ENCODE data around the gene TAS2R41.

TAS2R41 gene, protein sequence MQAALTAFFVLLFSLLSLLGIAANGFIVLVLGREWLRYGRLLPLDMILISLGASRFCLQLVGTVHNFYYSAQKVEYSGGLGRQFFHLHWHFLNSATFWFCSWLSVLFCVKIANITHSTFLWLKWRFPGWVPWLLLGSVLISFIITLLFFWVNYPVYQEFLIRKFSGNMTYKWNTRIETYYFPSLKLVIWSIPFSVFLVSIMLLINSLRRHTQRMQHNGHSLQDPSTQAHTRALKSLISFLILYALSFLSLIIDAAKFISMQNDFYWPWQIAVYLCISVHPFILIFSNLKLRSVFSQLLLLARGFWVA

GRCh38 chr7:143477501-143478150, at the start of gene TAS2R41:
Gene TAS2R41, plus strand, starts transcription at chr7:143477873. Its CDS starts 0 bp downstream, at chr7:143477873.
- no peak for DNase-seq

GRCh38 chr7:143429770-143430698, 47.6 kb upstream of the TAS2R41 start:
- DNase-seq = no peak

DNA sequence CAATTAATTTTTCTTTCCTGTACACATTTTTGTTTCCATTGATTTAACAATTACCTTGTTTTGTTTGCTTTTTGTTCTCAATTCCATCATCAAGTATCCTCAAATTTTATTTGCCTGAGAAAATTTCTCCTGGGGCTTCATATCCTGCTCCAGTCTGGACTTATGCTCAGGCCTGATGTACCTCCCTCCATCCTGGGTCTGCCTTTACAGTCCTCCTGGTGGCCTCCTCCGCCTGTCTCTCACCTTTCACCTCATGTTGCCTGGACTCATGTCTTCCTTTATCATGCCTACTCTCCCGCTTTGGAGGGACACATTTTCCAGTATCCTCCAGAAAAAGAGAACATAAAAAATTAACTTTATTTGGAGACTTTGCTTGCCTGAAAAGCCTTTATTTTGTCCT, 46.6 kb upstream of the TAS2R41 start:
- no peak for DNase-seq

DNA sequence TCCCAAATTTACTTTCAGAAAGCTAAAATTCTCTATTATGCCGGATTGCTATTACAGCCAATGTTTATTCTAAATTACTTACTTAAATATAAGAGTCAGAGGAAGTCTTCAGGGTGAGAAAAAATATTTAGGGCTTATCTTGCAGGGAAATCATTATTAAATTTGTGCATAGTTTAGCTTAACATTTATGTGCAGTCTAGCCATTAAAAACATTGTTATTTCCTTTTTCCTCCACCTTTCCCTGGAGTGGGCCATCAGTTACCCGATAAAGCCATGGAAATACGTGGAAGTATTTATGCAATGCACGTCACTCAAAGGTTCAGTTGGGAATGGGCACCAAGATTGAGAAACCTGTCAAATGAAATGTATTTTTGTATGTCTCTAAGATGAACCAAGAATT, 43.9 kb upstream of the TAS2R41 start:
- DNase-seq = no peak

- DNase-seq = no peak
These were observed 43.0 kb upstream of the TAS2R41 start for GRCh38 chr7:143434660-143435059.

DNA sequence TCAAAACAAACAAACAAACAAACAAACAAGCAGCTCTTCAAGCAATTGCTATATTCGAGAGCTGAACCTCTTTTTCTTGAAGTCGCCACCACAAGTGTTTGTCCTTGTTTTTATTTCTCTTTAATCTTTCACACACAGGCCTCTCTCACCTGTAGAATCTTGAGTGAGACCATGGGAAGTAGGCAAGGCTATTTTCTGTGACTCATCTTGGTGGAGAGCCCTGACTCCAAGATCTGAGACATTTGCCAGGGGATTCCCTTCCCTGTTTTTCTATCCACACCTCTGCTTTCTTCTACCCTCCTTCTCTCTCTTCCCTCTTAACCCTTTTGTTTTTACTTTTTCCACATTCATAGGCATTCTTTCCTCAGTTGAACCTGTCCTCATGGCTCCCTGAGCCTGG, 42.4 kb upstream of the TAS2R41 start:
- DNase-seq = no peak

- DNase-seq = no peak
These were observed 41.2 kb upstream of the TAS2R41 start for GRCh38 chr7:143436325-143436946.

DNA sequence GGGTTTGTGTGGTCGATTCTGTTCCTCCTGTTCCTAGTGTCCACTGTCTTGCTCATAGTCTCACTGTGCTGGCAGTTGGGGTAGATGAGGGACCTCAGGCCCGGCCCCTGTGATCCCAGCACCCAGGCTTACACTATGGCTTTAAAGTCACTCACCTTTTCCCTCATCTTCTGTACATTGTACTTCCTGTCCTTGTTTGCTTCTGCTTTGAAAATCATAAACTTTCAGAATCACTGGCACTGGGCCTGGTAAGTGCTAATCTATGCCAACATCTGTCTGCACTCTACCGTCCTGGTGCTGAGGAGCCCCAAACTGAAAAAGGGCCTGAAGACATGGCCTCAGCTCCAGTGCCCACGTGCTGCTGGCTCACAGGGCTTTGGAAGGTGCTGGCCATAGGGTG, 40.1 kb upstream of the TAS2R41 start:
- no peak for DNase-seq

GRCh38 chr7:143439866-143440265, 37.8 kb upstream of the TAS2R41 start:
- DNase-seq = no peak

DNA sequence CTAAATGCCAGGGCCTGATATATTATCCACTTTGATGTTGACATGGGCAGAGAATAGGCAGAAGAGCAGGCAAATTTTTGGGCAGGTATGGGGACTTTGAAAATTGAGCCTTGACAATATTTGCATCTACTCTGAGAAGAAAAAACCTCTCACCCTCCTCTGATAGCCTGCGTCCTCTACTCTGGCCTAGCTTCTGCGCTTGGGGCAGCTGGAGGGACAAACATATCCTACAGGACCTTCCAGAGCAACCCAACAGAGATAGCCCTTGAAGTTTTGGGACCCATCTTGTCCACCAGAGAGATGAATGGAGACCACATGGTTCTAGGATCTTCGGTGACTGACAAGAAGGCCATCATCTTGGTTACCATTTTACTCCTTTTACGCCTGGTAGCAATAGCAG, 34.5 kb upstream of the TAS2R41 start, which contains the start of gene TAS2R60:
Gene TAS2R60, plus strand, starts transcription at position 301 of the 400 bp plus-strand sequence. Its CDS starts 0 bp downstream, at position 301.
- no peak for DNase-seq

GRCh38 chr7:143444063-143444782, 33.5 kb upstream of the TAS2R41 start:
- no peak for DNase-seq

- no peak for DNase-seq
These were observed 32.9 kb upstream of the TAS2R41 start for GRCh38 chr7:143444785-143445184.

DNA sequence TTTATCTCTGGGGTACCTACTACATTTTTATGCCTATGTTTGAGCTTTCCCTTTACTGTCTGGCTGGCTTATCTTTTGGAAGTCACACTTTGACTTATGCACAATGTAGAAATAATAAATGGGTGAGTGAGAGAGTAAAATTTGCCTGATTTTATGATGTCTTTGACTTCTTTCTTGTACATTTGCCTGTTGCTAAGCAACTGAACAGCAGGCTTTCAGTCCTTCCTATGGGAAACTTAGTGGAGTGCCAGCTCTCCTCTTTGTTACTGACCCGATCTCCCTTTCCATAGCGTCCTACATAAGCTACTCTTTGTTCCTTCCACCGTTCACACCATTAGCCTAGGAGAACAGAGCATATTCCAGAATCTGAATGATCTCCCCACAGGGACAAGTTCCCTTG, 30.2 kb upstream of the TAS2R41 start:
- no peak for DNase-seq

DNA sequence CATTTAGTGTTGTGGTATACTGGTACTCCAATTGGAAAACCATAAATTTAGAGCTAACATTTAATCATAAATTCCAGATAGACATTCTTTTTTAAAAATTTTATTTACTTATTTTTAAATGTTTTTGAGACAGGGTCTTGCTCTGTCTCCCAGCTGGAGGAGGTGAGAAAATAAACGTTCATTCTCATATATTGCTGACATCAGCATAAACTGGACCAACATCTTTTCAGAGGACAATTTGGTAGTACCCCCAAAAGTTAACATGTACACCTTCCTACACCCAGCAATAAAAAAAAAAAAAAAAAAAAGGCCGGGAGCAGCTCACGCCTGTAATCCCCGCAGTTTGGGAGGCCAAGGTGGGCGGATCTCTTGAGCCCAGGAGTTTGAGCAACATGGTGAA, 29.2 kb upstream of the TAS2R41 start:
- no peak for DNase-seq

DNA sequence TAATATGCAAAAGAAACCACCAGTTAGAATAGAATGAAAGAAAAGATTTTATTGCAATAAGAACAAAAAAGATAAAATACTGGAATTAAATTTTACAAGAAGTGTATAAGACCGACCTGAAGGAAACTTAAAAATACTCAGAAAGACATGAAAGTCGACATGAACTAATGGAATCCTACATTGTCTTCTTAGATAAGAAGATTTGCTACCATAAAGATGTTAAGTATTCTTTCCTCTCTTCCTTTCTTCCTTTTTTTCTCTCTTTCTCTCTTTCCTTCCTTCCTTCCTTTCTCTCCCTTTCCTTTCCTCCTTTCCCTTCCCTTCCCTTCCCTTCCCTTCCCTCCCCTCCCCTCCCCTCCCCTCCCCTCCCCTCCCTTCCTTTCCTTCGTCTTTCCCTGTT, 27.9 kb upstream of the TAS2R41 start:
- no peak for DNase-seq

GRCh38 chr7:143451122-143451521, 26.6 kb upstream of the TAS2R41 start:
- no peak for DNase-seq

DNA sequence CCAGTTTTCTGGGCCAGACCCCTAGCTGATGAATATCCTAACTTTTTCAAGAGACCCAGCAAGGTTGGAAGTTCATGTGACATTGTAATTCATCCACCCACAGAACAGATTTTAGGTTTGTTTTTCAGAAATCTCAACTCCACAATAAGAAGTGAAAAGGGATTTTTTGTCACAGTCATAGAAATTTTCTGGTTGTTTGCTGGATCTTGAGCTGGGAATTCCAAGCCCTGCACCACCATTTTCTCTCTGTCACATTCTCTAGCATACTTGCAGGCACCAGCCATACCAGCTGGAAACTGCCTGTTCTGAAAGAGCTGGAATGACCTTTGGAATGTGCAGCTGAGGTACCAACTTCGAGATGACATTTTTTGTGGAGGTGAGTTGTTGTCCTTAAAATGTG, 25.9 kb upstream of the TAS2R41 start:
- DNase-seq = no peak

DNA sequence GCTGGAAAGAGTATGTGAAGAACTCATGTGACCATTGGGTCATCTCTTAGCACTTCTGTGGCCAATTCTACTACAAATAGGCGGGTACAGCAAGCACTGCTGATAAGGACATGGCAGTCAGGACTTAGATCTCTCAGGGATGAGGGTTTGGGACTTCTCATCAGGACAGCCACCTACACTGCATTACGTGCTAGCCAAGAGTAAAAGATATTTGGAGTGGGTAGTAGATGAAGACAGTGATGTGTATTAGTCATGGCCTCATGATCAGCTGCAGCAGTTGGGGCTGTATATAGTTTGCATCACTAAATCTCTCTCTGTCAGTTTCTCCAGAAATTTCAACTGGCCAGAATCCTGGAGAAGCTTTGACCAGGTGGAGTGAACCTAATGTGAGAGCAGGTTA, 25.2 kb upstream of the TAS2R41 start:
- no peak for DNase-seq

DNA sequence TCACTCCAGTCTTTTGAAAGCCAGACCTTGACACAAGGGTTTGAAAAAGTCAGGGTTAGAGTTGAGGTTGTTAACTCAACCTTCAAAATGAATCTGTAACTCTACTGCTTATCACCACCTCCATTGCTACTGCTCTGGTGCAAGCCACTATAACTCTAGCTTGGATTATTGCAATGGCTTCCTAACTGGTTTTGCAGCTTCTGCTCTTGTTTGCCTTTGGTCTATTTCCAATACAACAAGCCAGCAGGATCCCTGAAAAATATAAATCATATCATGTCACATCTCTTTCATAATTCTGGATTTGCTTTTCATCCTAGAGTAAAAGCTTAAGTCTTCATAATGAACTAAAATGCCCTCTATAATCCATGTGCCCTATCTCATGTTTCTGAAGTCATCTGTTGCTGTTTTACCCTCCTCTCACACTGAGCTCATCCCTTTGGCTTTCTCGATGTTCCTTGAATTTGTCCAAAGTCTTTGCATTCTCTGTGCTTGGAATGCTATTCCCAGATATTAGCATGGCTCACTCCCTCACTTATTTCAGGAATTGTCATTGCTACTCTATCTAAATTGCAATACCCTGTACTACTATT, 23.5 kb upstream of the TAS2R41 start:
- no peak for DNase-seq

- DNase-seq = no peak
These were observed 22.2 kb upstream of the TAS2R41 start for GRCh38 chr7:143455491-143455890.

DNA sequence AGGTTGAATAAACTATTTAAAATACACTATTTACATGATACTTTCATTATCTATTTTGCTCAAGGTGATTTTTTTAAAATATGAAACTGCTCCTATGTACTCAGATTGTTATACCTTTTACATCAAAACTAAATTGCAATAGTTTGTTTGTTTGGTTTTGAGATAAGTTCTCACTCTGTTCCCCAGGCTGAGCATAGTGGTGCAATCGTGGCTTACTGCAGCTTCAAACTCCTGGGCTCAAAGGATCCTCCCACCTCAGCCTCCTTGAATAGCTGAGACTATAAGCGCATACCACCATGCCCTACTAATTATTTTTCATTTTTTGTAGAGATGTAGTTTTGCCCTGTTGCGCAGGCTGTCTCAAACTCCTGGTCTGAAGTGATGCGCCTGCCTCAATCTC, 21.7 kb upstream of the TAS2R41 start:
- DNase-seq = no peak

All from CD4-positive, alpha-beta T cell treated with Interleukin-6 for 4 hours (primary cell).